ENCODE results near the gene P2RY14. TPM values are rescaled to one million over a fixed set of nuclear protein-coding genes. Genes with fewer than 3 reads are reported as not detected.

The P2RY14 gene
- total RNA-seq, 1 donor from 2014 or later = not detected

DNA sequence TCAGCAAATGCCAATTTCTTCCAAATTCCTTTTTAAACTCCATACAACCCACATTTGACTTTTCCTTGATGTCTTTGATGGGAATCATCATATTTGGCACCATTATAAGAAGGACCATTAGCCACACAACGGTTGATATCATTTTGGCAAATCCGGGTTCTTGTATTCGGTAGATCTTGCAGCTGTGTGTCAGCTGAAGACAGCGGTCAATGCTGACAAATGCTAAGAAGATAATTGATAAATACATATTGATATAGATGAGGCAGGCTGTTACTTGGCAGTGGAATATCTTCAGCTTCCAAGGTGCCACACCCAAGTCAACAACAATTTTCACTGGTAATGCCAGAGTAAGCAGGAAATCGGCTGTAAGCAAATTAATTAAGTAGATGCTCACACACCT, 79.5 kb downstream of the P2RY14 start:
- H3K4me1 Mint-ChIP-seq (ENCODE audit: low read depth, unreplicated experiment) = peaks cover 2% of the 10 kb centered on the region
- H3K27ac Mint-ChIP-seq (ENCODE audit: unreplicated experiment) = no peak overlapping the region
- H3K4me3 Mint-ChIP-seq (ENCODE audit: unreplicated experiment) = no peak overlapping the region
- H3K9me3 Mint-ChIP-seq (ENCODE audit: unreplicated experiment) = no peaks in the 10 kb centered on the region
- no peaks in the 10 kb centered on the region for H3K36me3 Mint-ChIP-seq (ENCODE audit: unreplicated experiment)
- DNase-seq = no peak
- H3K27me3 Mint-ChIP-seq (ENCODE audit: unreplicated experiment) = no peaks in the 10 kb centered on the region
- TF ChIP-seq, protein P1, sequence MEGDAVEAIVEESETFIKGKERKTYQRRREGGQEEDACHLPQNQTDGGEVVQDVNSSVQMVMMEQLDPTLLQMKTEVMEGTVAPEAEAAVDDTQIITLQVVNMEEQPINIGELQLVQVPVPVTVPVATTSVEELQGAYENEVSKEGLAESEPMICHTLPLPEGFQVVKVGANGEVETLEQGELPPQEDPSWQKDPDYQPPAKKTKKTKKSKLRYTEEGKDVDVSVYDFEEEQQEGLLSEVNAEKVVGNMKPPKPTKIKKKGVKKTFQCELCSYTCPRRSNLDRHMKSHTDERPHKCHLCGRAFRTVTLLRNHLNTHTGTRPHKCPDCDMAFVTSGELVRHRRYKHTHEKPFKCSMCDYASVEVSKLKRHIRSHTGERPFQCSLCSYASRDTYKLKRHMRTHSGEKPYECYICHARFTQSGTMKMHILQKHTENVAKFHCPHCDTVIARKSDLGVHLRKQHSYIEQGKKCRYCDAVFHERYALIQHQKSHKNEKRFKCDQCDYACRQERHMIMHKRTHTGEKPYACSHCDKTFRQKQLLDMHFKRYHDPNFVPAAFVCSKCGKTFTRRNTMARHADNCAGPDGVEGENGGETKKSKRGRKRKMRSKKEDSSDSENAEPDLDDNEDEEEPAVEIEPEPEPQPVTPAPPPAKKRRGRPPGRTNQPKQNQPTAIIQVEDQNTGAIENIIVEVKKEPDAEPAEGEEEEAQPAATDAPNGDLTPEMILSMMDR (IDR thresholded peaks at IDR 0.05; ENCODE audit: partially characterized antibody, unreplicated experiment) = no peak

DNA sequence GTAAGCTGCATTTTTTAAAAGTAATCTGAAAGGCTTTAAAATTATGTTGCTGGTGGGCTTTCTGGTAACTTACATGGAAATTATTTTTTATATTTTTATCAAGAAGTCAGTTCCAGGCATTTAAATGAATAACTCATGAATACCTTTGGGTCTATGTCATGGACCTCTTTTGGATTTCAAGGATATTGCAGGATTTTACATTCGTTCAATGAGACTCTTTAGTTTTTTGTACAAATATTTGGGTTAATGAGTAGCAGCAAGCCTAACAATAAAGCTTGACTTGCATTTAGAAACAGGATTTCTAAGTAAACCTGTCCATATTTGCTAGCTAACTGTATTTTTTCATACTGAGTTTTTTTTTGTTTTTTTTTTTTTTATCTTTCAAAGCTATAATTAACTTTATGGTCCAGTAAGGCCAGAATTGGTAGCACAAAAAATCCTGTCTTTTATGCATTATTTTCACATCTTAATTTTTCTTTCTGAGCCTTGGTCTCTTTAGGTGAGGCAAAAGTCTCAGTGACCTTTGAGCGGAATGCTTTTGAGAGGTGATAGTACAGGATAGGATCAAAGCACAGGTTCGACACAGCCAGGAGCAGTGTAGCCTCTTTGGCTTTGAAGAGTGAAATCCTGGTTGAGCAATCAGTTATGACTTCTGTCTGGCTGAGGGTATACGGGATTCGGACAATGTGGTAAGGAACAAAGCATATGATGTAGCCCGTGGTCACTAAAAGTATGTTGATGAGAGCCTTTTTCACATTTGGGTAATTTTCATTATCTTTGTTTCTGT, 80.2 kb downstream of the P2RY14 start:
- H3K36me3 Mint-ChIP-seq (ENCODE audit: unreplicated experiment) = no peaks in the 10 kb centered on the region
- H3K27ac Mint-ChIP-seq (ENCODE audit: unreplicated experiment) = no peak overlapping the region
- H3K4me1 Mint-ChIP-seq (ENCODE audit: low read depth, unreplicated experiment) = peaks cover 2% of the 10 kb centered on the region
- H3K27me3 Mint-ChIP-seq (ENCODE audit: unreplicated experiment) = no peaks in the 10 kb centered on the region
- no peak overlapping the region for H3K4me3 Mint-ChIP-seq (ENCODE audit: unreplicated experiment)
- no peak for DNase-seq
- TF ChIP-seq, protein P1 (IDR thresholded peaks at IDR 0.05; ENCODE audit: partially characterized antibody, unreplicated experiment) = no peak
- no peaks in the 10 kb centered on the region for H3K9me3 Mint-ChIP-seq (ENCODE audit: unreplicated experiment)

DNA sequence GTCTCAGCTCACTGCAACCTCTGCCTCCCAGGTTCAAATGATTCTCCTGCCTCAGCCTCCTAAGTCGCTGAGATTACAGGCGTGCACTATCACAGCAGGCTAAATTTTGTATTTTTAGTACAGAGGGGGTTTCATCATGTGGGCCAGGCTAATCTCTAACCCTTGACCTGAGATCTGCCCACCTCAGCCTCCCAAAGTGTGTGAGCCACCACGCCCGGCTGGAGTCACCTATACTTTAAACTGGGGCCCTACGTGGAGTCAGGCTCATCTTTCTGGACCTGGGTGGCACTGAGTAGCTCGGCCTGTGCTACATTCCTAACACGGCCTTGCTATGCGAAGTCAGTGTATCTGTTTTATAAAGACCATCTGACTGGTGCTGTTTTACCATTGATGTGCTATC, 81.1 kb downstream of the P2RY14 start:
- Mint-ChIP-seq H3K27ac (ENCODE audit: unreplicated experiment) (no peak overlapping the region), H3K4me3 (ENCODE audit: unreplicated experiment) (no peak overlapping the region)

DNA sequence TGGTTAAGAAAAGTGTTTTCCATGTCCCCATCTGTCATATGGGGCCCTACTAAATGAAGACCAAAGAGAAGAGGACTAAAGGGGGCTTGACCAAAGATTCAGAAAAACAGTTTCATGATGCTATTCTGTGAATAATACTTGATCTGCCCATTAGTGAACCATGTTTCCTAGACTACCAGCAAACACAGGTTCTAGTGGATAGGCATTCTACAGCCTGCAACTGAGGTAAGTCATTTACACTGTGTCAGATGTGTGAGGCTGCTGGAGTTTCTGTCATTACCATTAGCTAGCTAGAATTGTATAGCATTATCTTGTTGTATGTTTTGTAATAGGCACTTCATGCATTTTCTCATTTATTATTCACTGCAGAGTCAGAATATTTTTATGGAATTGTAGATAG, 81.9 kb downstream of the P2RY14 start:
- DNase-seq = no peak
- Mint-ChIP-seq H3K4me1 (ENCODE audit: low read depth, unreplicated experiment) (peaks cover 2% of the 10 kb centered on the region), H3K9me3 (ENCODE audit: unreplicated experiment) (no peaks in the 10 kb centered on the region), H3K27ac (ENCODE audit: unreplicated experiment) (no peak overlapping the region), H3K36me3 (ENCODE audit: unreplicated experiment) (no peaks in the 10 kb centered on the region), H3K4me3 (ENCODE audit: unreplicated experiment) (no peak overlapping the region), H3K27me3 (ENCODE audit: unreplicated experiment) (no peaks in the 10 kb centered on the region)
- TF ChIP-seq, protein P1 (IDR thresholded peaks at IDR 0.05; ENCODE audit: partially characterized antibody, unreplicated experiment) = no peak

More for the DNA sequence above, 81.1 kb downstream of the P2RY14 start:
- Mint-ChIP-seq H3K27me3 (ENCODE audit: unreplicated experiment) (no peaks in the 10 kb centered on the region), H3K4me1 (ENCODE audit: low read depth, unreplicated experiment) (peaks cover 2% of the 10 kb centered on the region), H3K36me3 (ENCODE audit: unreplicated experiment) (no peaks in the 10 kb centered on the region), H3K9me3 (ENCODE audit: unreplicated experiment) (no peaks in the 10 kb centered on the region)
- no peak for DNase-seq
- TF ChIP-seq, protein P1 (IDR thresholded peaks at IDR 0.05; ENCODE audit: partially characterized antibody, unreplicated experiment) = no peak

DNA sequence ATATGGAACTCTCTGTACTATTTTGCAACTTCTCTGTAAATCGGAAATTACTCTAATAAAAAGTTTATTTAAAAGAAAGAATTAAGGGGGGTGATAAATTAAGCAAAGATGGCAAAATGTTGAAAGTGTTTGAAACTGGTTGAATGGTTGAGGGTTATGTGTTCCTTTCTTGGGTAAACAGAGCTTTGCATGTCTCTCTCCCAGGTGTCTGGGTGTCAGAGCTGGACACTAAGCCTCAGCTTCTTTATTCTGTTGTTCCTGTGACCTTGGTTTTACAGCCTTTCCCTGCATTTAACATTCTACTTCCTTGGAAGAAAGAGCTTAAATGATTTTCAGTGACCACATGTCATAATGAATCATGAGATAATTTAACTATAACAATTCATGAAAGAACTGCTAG, 82.5 kb downstream of the P2RY14 start:
- Mint-ChIP-seq H3K4me3 (ENCODE audit: unreplicated experiment) (no peak overlapping the region), H3K27ac (ENCODE audit: unreplicated experiment) (no peak overlapping the region), H3K27me3 (ENCODE audit: unreplicated experiment) (no peaks in the 10 kb centered on the region), H3K36me3 (ENCODE audit: unreplicated experiment) (no peaks in the 10 kb centered on the region), H3K9me3 (ENCODE audit: unreplicated experiment) (no peaks in the 10 kb centered on the region), H3K4me1 (ENCODE audit: low read depth, unreplicated experiment) (peaks cover 2% of the 10 kb centered on the region)
- TF ChIP-seq, protein P1 (IDR thresholded peaks at IDR 0.05; ENCODE audit: partially characterized antibody, unreplicated experiment) = no peak
- no peak for DNase-seq

All from glutamatergic neuron (in vitro differentiated cells).